Skeletal muscle tissue (tissue), 4 donors: ENCODE measurements around the gene ATP7B. TPM values are rescaled to one million over a fixed set of nuclear protein-coding genes. Genes with fewer than 3 reads are reported as not detected.

Experiments
- H3K27ac ChIP-seq: one replicate; pipeline ENCODE4 v1.7.0; 2013; ENCODE audit warnings: mild to moderate bottlenecking, low read depth, low read length, inconsistent platforms
- H3K27me3 ChIP-seq, 3 donors: one replicate each; pipeline ENCODE4 v1.7.0; 2013; ENCODE audit warnings: low read length in 3 of 3; ENCODE audit not compliant: control insufficient read depth in 3 of 3, insufficient read depth in 3 of 3
- H3K36me3 ChIP-seq, 3 donors: one replicate each; pipeline ENCODE4 v1.7.0; 2013; ENCODE audit warnings: low read length in 3 of 3; ENCODE audit not compliant: control insufficient read depth in 3 of 3, insufficient read depth in 3 of 3
- H3K4me1 ChIP-seq, 3 donors: one replicate each; pipeline ENCODE4 v1.7.0; 2013; ENCODE audit warnings: low read length in 3 of 3, mild to moderate bottlenecking in 3 of 3; ENCODE audit not compliant: control insufficient read depth in 3 of 3, insufficient read depth in 3 of 3
- H3K4me3 ChIP-seq, 3 donors: one replicate each; pipeline ENCODE4 v1.7.0; 2013; ENCODE audit warnings: low read length in 3 of 3
- H3K9ac ChIP-seq, 3 donors: one replicate each; pipeline ENCODE4 v1.7.0; 2013; ENCODE audit warnings: low read length in 3 of 3, mild to moderate bottlenecking in 3 of 3, moderate library complexity in 2 of 3, low read depth in 1 of 3
- H3K9me3 ChIP-seq, 3 donors: one replicate each; pipeline ENCODE4 v1.7.0; 2013; ENCODE audit warnings: low read length in 3 of 3; ENCODE audit not compliant: control insufficient read depth in 3 of 3
- total RNA-seq: library from RNA; depleted of rRNA; stranded (reverse); fragments of >200 nt; gene quantifications from one replicate; pipeline ENCODE4 v1.2.3, GENCODE V29; 2014
- donor health status: Osteomylitis.

Gene ATP7B
- total RNA-seq, 1 donor from 2014 or later = 6.3 TPM

DNA sequence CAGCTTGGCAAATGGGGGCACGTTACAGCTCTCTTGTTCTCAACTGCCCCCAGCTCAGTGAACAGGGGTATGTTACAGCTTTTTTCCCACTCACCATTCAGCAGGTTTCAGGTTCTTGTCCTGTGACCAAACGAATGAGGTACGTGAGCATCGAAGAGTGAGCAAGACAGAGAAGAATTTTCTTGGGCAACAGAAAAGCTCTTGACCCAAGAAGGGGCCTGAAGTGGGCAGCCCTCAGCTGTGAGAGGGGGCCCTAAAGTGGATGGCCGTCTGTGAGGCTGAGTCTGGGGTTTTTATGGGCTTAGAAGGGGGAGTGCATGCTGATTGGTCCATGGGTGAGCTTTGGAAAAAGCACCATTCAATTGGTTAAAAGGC lies 128.0 kb downstream of the ATP7B start:
- Histone ChIP-seq H3K4me1 (no peaks in the 10 kb centered on the region), H3K9ac (no peak overlapping the region), H3K9me3 (no peaks in the 10 kb centered on the region), H3K27me3 (no peaks in the 10 kb centered on the region), H3K36me3 (no peaks in the 10 kb centered on the region), H3K27ac (no peak overlapping the region), H3K4me3 (no peak overlapping the region)

Other genes with a start within 250 kb of the ATP7B start
- 5.2 TPM for gene DHRS12, start 207.3 kb downstream of the ATP7B start, total RNA-seq
- gene TMEM272, start 166.3 kb downstream of the ATP7B start, total RNA-seq = not detected
- not detected for gene CCDC70, start 149.5 kb downstream of the ATP7B start, total RNA-seq
- 25.1 TPM for gene ALG11, start 948 bp upstream of the ATP7B start, total RNA-seq
- 12.5 TPM for gene UTP14C, start 13.2 kb upstream of the ATP7B start, total RNA-seq
- 1.0 TPM for gene NEK5, start 117.6 kb upstream of the ATP7B start, total RNA-seq
- 4.7 TPM for gene NEK3, start 148.1 kb upstream of the ATP7B start, total RNA-seq